ENCODE measurements around the gene SEMA3B.

The SEMA3B gene

DNA sequence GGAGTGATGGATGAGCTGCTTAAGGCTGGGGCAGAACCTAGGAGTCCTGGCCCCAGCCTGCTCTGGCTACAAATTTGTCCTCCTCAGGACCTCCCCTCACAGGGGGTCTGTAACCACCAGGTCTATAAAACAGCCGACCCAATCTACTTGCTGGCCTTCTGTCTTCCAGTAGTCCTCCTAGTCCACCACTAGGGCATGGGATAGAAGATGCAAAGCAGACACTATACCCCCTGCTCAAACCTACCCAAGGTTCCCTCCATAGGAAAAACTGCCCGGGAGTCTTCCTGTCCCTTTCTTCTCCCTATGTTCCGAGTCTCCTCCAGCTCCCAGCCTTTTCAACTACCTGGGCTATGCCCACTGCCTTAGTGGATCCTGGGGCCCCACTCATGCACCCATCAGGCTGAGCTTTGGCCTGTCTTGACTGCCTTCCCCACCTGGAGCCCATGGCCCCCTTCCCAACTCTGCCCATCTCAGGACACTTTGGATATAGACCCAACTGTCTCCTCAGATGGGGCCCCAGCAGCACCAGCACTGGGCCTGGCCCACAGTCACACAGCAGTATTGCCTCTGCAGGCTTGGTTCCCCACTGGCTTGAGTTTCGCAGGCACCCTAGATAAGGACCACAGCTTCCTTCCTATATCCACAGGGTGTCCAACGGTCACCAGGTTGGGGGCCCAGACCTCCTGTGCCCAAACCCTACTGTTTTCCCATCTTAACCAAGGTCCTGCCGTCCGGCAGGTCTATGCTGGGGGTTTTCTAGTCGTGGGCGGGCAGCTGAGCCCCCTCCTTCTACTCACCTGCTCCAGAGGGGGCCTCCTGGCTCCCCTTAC, 29.2 kb downstream of the SEMA3B start:
- TF ChIP-seq, protein P1, sequence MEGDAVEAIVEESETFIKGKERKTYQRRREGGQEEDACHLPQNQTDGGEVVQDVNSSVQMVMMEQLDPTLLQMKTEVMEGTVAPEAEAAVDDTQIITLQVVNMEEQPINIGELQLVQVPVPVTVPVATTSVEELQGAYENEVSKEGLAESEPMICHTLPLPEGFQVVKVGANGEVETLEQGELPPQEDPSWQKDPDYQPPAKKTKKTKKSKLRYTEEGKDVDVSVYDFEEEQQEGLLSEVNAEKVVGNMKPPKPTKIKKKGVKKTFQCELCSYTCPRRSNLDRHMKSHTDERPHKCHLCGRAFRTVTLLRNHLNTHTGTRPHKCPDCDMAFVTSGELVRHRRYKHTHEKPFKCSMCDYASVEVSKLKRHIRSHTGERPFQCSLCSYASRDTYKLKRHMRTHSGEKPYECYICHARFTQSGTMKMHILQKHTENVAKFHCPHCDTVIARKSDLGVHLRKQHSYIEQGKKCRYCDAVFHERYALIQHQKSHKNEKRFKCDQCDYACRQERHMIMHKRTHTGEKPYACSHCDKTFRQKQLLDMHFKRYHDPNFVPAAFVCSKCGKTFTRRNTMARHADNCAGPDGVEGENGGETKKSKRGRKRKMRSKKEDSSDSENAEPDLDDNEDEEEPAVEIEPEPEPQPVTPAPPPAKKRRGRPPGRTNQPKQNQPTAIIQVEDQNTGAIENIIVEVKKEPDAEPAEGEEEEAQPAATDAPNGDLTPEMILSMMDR (IDR thresholded peaks at IDR 0.05; ENCODE audit: borderline replicate concordance, insufficient read depth, low read depth, low read length), result 0 out of 2 replicates have a peak, but pooled peaks have one; percentile 17
- H3K4me3 ChIP-seq (ENCODE audit: low read depth, low read length), result peak overlapping the region; percentile 74

DNA sequence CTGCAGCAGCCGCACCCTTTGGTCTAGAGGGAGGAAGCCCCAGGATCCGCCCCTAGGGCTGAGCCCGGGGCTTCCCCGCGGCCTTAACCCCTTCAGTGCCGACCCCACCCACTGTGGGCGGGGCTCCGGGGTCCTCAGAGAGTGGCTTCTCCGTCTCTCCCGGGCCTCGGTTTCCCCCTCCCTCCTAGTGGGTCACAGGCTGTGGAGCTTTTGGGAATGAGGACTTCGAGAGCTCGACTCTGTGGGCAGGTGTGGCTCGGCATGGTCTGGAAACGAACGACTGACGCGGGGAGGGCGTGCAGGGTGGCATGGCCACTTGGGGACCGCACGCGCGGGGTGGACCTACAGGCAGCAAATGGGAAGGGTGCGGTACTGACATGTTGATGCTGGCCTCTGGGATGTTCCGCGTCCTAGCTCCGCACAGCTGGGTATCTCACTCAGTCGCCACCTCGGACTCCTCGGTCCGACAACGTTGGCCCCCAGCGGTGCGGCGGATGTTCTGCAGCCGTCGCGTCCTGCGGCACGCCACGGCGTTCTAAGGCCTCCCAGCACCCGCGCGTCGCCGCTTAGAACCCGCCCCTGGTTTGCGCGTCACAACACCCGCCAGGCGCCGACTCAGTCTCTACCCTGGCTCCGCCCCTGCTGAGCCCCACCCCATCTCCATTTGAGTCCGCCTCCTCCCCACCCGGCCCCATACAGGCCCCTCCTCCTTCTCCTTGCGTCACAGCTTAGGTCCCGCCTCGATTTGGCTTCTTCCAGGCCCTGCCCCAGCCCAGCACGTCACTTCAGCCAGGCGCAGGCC, 30.1 kb downstream of the SEMA3B start, which contains the start of the genes HYAL3 and NAA80:
Gene HYAL3 (minus strand): TSS at position 570 of the 802 bp plus-strand sequence. CDS start 3,803 bp downstream, outside the sequence.
Gene NAA80 (minus strand): TSS at position 570 of the 802 bp plus-strand sequence. CDS start 1,942 bp downstream, outside the sequence.
- H3K4me3 ChIP-seq (ENCODE audit: low read depth, low read length), result peak within 1 kb of the TSS; percentile 74
- TF ChIP-seq, protein P1 (IDR thresholded peaks at IDR 0.05; ENCODE audit: borderline replicate concordance, insufficient read depth, low read depth, low read length), result peak; percentile 42

DNA sequence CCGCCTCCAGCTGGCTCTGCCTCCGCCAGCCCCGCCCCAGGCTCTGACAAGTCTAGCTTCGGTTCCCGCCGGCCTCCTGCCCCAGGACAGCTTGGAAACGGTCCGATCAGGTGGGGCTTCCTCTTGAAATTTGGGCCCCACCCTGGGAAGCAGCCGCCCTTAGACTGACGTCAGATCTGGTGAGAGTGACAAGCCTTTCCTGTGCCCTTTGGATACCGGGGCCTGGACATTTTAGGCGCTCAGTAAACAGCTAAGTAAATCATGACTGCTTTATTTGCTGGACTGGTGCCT, 30.6 kb downstream of the SEMA3B start:
- H3K4me3 ChIP-seq (ENCODE audit: low read depth, low read length), result peak overlapping the region; percentile 55
- TF ChIP-seq, protein P1 (IDR thresholded peaks at IDR 0.05; ENCODE audit: borderline replicate concordance, insufficient read depth, low read depth, low read length), result no peak

DNA sequence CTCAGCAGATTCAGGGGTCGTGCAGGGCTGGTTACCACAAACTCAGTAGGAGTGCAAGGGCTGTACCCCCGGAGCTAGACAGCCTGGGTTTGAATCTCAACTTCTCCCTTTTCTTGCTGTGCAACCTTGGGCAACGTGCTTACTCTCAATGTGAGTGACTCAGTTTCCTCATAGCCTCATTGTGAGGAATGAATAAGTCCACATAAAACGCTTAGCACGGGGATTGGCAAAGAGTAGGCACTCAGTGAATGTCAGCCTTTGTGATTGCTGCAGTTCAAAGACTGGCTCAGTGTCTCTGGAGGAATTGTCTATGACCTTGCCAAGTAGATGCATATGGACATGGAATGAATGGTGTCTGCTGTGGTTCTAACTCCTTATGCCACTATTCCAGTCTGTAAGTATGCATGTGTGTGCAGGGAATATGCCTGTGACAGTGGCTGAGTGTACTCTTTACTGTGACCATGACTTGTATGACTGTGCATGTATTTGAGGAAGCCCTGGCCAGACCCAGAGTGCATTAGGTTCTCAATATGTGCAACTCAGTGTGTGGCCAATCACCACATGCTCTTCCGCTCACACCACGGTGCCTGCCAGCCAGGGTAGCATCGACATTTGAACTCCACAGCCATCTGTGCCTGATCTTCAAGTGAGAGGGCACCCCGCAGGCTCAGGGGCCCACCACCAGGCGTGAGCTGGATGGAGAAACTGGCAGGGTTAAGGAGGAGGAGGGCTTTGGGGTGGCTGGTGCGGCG, 31.2 kb downstream of the SEMA3B start:
- H3K4me3 ChIP-seq (ENCODE audit: low read depth, low read length), result peak overlapping the region; percentile 55
- TF ChIP-seq, protein P1 (IDR thresholded peaks at IDR 0.05; ENCODE audit: borderline replicate concordance, insufficient read depth, low read depth, low read length), result no peak

DNA sequence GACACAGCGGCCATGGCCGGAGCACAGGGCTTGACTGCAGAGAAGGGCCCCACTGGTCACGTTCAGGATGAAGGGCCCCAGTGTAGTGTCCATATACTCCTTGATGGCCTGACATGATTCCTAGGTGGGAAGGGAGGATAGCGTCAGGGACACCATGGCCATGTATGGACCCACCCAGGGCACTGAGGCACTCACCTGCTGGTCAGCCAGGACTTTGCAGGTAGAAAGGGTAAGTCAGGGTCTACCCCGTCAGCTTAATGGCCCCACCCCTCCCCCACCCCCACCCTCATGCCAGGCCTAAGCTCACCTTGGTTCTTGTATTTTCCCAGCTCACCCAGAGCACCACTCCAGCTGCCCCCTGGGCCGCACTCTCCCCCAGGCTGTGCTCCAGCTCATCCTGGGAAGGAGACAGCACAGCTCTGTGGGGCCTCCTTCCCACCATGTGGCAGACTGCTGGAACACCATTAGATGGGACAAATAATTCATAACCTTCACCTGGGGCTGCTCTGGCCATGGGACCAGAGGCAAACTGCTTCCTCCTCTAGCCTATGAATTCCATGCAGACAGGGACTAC, 31.8 kb downstream of the SEMA3B start:
- TF ChIP-seq, protein P1 (IDR thresholded peaks at IDR 0.05; ENCODE audit: borderline replicate concordance, insufficient read depth, low read depth, low read length), result no peak
- no peak overlapping the region for H3K4me3 ChIP-seq (ENCODE audit: low read depth, low read length)

DNA sequence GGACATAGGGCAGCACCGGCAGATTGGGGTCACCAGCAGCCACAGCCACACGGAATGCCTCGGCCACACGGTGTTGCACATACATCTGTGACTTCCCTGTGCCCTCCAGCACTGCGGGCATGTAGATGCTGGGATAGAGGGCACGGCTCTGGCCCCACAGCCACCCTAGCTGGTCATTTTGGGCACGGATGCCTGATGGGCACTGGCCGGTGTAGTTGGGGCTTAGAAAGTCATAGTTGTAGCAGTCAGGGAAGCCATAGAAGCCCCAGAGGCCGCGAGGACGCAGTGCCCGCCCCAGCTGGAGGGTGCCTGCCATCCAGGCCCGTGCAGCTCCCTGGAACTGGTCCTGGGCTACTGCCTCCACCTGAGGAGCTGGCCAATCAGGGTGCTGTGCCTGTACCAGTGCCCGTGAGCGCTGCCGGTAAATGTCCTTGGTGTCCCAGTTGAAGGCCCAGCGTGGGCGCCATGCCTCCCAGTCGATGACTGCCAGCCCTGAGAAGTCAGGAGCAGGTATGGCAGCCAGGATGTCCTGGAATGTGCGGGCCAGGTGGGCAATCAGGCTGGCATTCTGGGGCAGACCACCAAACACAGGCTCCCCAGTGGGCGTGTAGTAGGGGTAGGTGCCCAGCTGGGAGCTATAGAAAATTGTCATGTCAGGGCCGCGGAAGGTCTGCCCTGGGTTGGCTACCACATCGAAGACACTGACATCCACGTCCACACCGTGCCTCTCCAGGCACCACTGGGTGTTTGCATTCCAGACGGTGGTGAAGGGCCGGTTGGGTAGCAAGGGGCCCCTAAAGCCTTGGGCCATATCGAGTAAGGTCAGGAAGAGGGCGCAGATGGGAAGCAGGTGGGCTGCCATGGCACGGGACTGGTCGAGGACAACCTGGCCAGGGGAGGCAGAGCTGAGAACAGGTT, 33.4 kb downstream of the SEMA3B start:
- TF ChIP-seq, protein P1 (IDR thresholded peaks at IDR 0.05; ENCODE audit: borderline replicate concordance, insufficient read depth, low read depth, low read length), result no peak
- no peak overlapping the region for H3K4me3 ChIP-seq (ENCODE audit: low read depth, low read length)

All from GM12875 (cell line).